GM12892 (cell line): Measurements from ENCODE around the gene TENM4.

Experiments used
- POLR2A ChIP-seq: IDR thresholded peaks from 2 replicates; pipeline ENCODE4 v1.6.1; 2011; ENCODE audit warnings: low read depth, low read length, control low read depth
- POLR2AphosphoS5 ChIP-seq: IDR thresholded peaks from 2 replicates; pipeline ENCODE4 v1.6.1; 2011; ENCODE audit warnings: low read depth, low read length, control low read depth
- TAF1 ChIP-seq: IDR thresholded peaks from 2 replicates; pipeline ENCODE4 v1.6.1; 2011; ENCODE audit warnings: low read depth, mild to moderate bottlenecking, control low read depth, low read length, borderline replicate concordance

DNA sequence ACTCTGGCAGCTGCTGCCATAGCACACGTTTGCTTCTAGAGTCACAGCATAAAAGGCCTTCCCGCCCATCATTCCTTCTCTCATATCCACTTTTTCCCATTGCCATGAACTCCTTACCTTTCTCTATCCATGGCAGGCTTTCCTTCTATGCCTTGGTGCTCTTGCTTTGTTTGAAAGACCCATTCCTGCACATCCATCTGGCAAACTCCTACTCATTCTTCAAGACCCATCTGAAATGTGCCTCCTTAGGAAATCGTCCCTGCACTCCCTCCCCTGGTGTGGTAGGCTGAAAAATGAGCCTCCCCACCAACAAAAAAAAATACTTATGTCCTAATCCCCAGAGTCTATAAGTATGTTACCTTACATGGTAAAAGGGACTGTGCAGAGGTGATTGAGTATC lies 100.3 kb downstream of the TENM4 start:
- TF ChIP-seq POLR2A: no peak
- TF ChIP-seq POLR2AphosphoS5: no peak
- no peak for TF ChIP-seq TAF1
